Stimulated activated CD4-positive, alpha-beta T cell treated with anti-CD3 and anti-CD28 coated beads, Interleukin-15, amount 100 ng/mL, for 48 hours (primary cell): ENCODE data around the gene BRAT1.
"Not testable (repeated sequence)": the region's sequence is repeated elsewhere in the genome, so short reads cannot be mapped to it uniquely, and the experiment has no call there.

ENCODE experiments used
- DNase-seq, 2 donors: peaks; one replicate each; pipeline ENCODE4 v3.0.0-alpha.2; 2020; ENCODE audit warnings: low read depth in 2 of 2

Gene BRAT1

GRCh38 chr7:2555121-2556052 lies at the start of gene BRAT1:
BRAT1 (minus strand) TSS chr7:2555524; CDS start chr7:2554431, 1,093 bp downstream.
- DNase-seq: peak; percentile 95

GRCh38 chr7:2604608-2605174 lies 49.4 kb upstream of the BRAT1 start:
- DNase-seq: no peak

GRCh38 chr7:2603044-2603965 lies 48.0 kb upstream of the BRAT1 start:
- no peak for DNase-seq

- no peak for DNase-seq
Observed at GRCh38 chr7:2602406-2603043, 47.2 kb upstream of the BRAT1 start.

GRCh38 chr7:2601907-2602306 lies 46.6 kb upstream of the BRAT1 start:
- DNase-seq: no peak

- no peak for DNase-seq
Observed at GRCh38 chr7:2601065-2601464, 45.7 kb upstream of the BRAT1 start.

GRCh38 chr7:2598154-2598823 lies 43.0 kb upstream of the BRAT1 start:
- DNase-seq: no peak

- no peak for DNase-seq
Observed at GRCh38 chr7:2597273-2597640, 41.9 kb upstream of the BRAT1 start.

GRCh38 chr7:2596464-2597272 lies 41.3 kb upstream of the BRAT1 start:
- no peak for DNase-seq

- no peak for DNase-seq
Observed at GRCh38 chr7:2595258-2595860, 40.0 kb upstream of the BRAT1 start.

GRCh38 chr7:2594599-2594998 lies 39.3 kb upstream of the BRAT1 start:
- no peak for DNase-seq

- no peak for DNase-seq
Observed at GRCh38 chr7:2593036-2593727, 37.9 kb upstream of the BRAT1 start.

- no peak for DNase-seq
Observed at GRCh38 chr7:2592375-2592865, 37.1 kb upstream of the BRAT1 start.

- not testable (repeated sequence) for DNase-seq
Observed at GRCh38 chr7:2589941-2590340, 34.6 kb upstream of the BRAT1 start.

GRCh38 chr7:2589341-2589740 lies 34.0 kb upstream of the BRAT1 start:
- DNase-seq: no peak

GRCh38 chr7:2587778-2588177 lies 32.5 kb upstream of the BRAT1 start:
- no peak for DNase-seq

- no peak for DNase-seq
Observed at GRCh38 chr7:2587134-2587533, 31.8 kb upstream of the BRAT1 start.

GRCh38 chr7:2586326-2587020 lies 31.1 kb upstream of the BRAT1 start:
- no peak for DNase-seq
